HEK293 (cell line): ENCODE results near the gene PLEKHG3.

Experiments used
- CTCF ChIA-PET: fragments of 350-600 bp; formaldehyde crosslinking; extraction: SDS; loops from one replicate; lab custom pipeline; 2021; ENCODE audit warnings: antibody characterized with exemption; lab: Yijun Ruan, JAX
- POLR2A ChIA-PET: fragments of 300-600 bp; formaldehyde crosslinking; extraction: SDS; loops from one replicate; lab custom pipeline; 2020; ENCODE audit warnings: antibody characterized with exemption, inconsistent platforms; lab: Yijun Ruan, JAX
- H3K27ac ChIP-seq: fragments of 200-500 bp; sonication (Bioruptor generic); 2 replicates; pipeline ENCODE4 v1.5.1; 2014; ENCODE audit warnings: low read depth, low read length, control low read depth, inconsistent platforms; ENCODE audit errors: extremely low read depth
- H3K36me3 ChIP-seq, 2 experiments: fragments of 200-500 bp in 1 of 2; sonication (Bioruptor generic) in 1 of 2; 1 replicate in 1 of 2; 2 replicates in 1 of 2; pipeline ENCODE4 v1.5.1; 2014 to 2017; ENCODE audit warnings: inconsistent platforms in 2 of 2, low read length in 2 of 2; ENCODE audit not compliant: control insufficient read depth in 2 of 2, insufficient read depth in 1 of 2
- H3K4me1 ChIP-seq: fragments of 200-500 bp; sonication (Bioruptor generic); 2 replicates; pipeline ENCODE4 v1.5.1; 2014; ENCODE audit warnings: mild to moderate bottlenecking, low read length, inconsistent platforms; ENCODE audit not compliant: control insufficient read depth, insufficient read depth
- H3K4me3 ChIP-seq: 2 replicates; pipeline ENCODE4 v1.5.1; 2011; ENCODE audit warnings: low read depth, mild to moderate bottlenecking, control low read depth, low read length, moderate library complexity
- H3K9me3 ChIP-seq: fragments of 200-500 bp; sonication (Bioruptor generic); 2 replicates; pipeline ENCODE4 v1.5.1; 2014; ENCODE audit warnings: low read depth, low read length, inconsistent platforms; ENCODE audit not compliant: control insufficient read depth, insufficient read depth
- ATF2 ChIP-seq: fragments of 450-650 bp; formaldehyde crosslinking; IDR thresholded peaks from 2 replicates; pipeline ENCODE4 v1.5.1; 2016; ENCODE audit warnings: missing biosample characterization, missing genetic modification characterization, low read depth
- HOXD13 ChIP-seq: sonication (generic); formaldehyde crosslinking; IDR thresholded peaks from 2 replicates; pipeline ENCODE4 v1.8.0; 2022; ENCODE audit warnings: missing genetic modification reagents, borderline replicate concordance
- OSR2 ChIP-seq: fragments of 450-650 bp; formaldehyde crosslinking; IDR thresholded peaks from 2 replicates; pipeline ENCODE4 v1.5.1; 2016; ENCODE audit warnings: missing biosample characterization, missing genetic modification characterization
- ZBTB17 ChIP-seq: fragments of 450-650 bp; formaldehyde crosslinking; IDR thresholded peaks from 2 replicates; pipeline ENCODE4 v1.5.1; 2016; ENCODE audit warnings: missing biosample characterization, missing genetic modification characterization
- ZBTB48 ChIP-seq: fragments of 450-650 bp; formaldehyde crosslinking; IDR thresholded peaks from 2 replicates; pipeline ENCODE4 v1.5.1; 2016; ENCODE audit warnings: missing biosample characterization, missing genetic modification characterization
- ZFP3 ChIP-seq: fragments of 450-650 bp; formaldehyde crosslinking; IDR thresholded peaks from 2 replicates; pipeline ENCODE4 v1.5.1; 2016; ENCODE audit warnings: low read depth, missing biosample characterization, missing genetic modification characterization
- ZNF174 ChIP-seq: fragments of 450-650 bp; formaldehyde crosslinking; IDR thresholded peaks from 2 replicates; pipeline ENCODE4 v1.5.0; 2017; ENCODE audit warnings: missing biosample characterization, mild to moderate bottlenecking, missing genetic modification characterization
- ZNF175 ChIP-seq: fragments of 450-650 bp; formaldehyde crosslinking; IDR thresholded peaks from 2 replicates; pipeline ENCODE4 v1.5.1; 2016; ENCODE audit warnings: missing biosample characterization, missing genetic modification characterization
- ZNF202 ChIP-seq: fragments of 450-650 bp; formaldehyde crosslinking; IDR thresholded peaks from 2 replicates; pipeline ENCODE4 v1.5.1; 2016; ENCODE audit warnings: missing biosample characterization, missing genetic modification characterization, borderline replicate concordance
- ZNF211 ChIP-seq: fragments of 450-650 bp; formaldehyde crosslinking; IDR thresholded peaks from 2 replicates; pipeline ENCODE4 v1.5.1; 2016; ENCODE audit warnings: low read depth, missing biosample characterization, missing genetic modification characterization
- ZNF394 ChIP-seq: fragments of 450-650 bp; formaldehyde crosslinking; IDR thresholded peaks from 2 replicates; pipeline ENCODE4 v1.5.1; 2016; ENCODE audit warnings: missing biosample characterization, missing genetic modification characterization, mild to moderate bottlenecking, moderate library complexity, borderline replicate concordance
- ZNF398 ChIP-seq: fragments of 450-650 bp; formaldehyde crosslinking; IDR thresholded peaks from 2 replicates; pipeline ENCODE4 v1.5.1; 2017; ENCODE audit warnings: missing biosample characterization, missing genetic modification characterization
- ZNF404 ChIP-seq: fragments of 450-650 bp; formaldehyde crosslinking; IDR thresholded peaks from 2 replicates; pipeline ENCODE4 v1.5.1; 2017; ENCODE audit warnings: missing biosample characterization, missing genetic modification characterization
- ZNF473 ChIP-seq: fragments of 450-650 bp; formaldehyde crosslinking; IDR thresholded peaks from 2 replicates; pipeline ENCODE4 v1.5.1; 2017; ENCODE audit warnings: missing biosample characterization, missing genetic modification characterization
- ZNF510 ChIP-seq: fragments of 450-650 bp; formaldehyde crosslinking; IDR thresholded peaks from 2 replicates; pipeline ENCODE4 v1.5.1; 2018; ENCODE audit warnings: mild to moderate bottlenecking, missing genetic modification characterization, missing biosample characterization; ENCODE audit not compliant: insufficient replicate concordance
- ZNF514 ChIP-seq: fragments of 450-650 bp; formaldehyde crosslinking; IDR thresholded peaks from 2 replicates; pipeline ENCODE4 v1.5.1; 2016; ENCODE audit warnings: missing biosample characterization, missing genetic modification characterization
- ZNF530 ChIP-seq: fragments of 450-650 bp; formaldehyde crosslinking; IDR thresholded peaks from 2 replicates; pipeline ENCODE4 v1.5.1; 2016; ENCODE audit warnings: low read depth, missing biosample characterization, missing genetic modification characterization
- ZNF544 ChIP-seq: fragments of 450-650 bp; formaldehyde crosslinking; IDR thresholded peaks from 2 replicates; pipeline ENCODE4 v1.5.0; 2017; ENCODE audit warnings: missing biosample characterization, missing genetic modification characterization
- ZNF585B ChIP-seq: fragments of 450-650 bp; formaldehyde crosslinking; IDR thresholded peaks from 2 replicates; pipeline ENCODE4 v1.5.1; 2016; ENCODE audit warnings: missing biosample characterization, missing genetic modification characterization
- ZNF621 ChIP-seq: fragments of 450-650 bp; formaldehyde crosslinking; IDR thresholded peaks from 2 replicates; pipeline ENCODE4 v1.5.1; 2017; ENCODE audit warnings: missing biosample characterization, missing genetic modification characterization
- ZNF785 ChIP-seq: fragments of 450-650 bp; formaldehyde crosslinking; IDR thresholded peaks from 2 replicates; pipeline ENCODE4 v1.5.1; 2016; ENCODE audit warnings: missing biosample characterization, missing genetic modification characterization
- ZSCAN23 ChIP-seq: fragments of 450-650 bp; formaldehyde crosslinking; IDR thresholded peaks from 2 replicates; pipeline ENCODE4 v1.5.1; 2016; ENCODE audit warnings: missing biosample characterization, missing genetic modification characterization
- ZSCAN30 ChIP-seq: fragments of 450-650 bp; IDR thresholded peaks from 2 replicates; pipeline ENCODE4 v1.5.1; 2018; ENCODE audit warnings: missing biosample characterization, mild to moderate bottlenecking, missing genetic modification characterization, moderate library complexity
- TF ChIP-seq, protein P1 (sequence below): fragments of 450-650 bp; formaldehyde crosslinking; IDR thresholded peaks from 2 replicates; pipeline ENCODE4 v1.5.1; 2016; ENCODE audit warnings: missing biosample characterization, missing genetic modification characterization

PLEKHG3 gene

GRCh38 chr14:64792871-64793560, 88.8 kb downstream of the PLEKHG3 start:
- POLR2A ChIA-PET = no interaction called here
- H3K27ac ChIP-seq = no peak overlapping the region
- TF ChIP-seq ZNF785 (tag by site-specific recombination) = no peak
- no peak for TF ChIP-seq ZSCAN30 (tag by site-specific recombination)
- TF ChIP-seq ZNF530 (tag by site-specific recombination) = no peak
- no peak for TF ChIP-seq ZNF473 (tag by site-specific recombination)
- TF ChIP-seq ZNF394 = no peak
- no peak for TF ChIP-seq ATF2 (tag by site-specific recombination)
- no peak for TF ChIP-seq ZBTB48 (tag by site-specific recombination)
- no peak for TF ChIP-seq ZNF404 (tag by site-specific recombination)
- TF ChIP-seq ZNF211 = no peak
- no peak for TF ChIP-seq HOXD13 (CRISPR knock-in tag)
- TF ChIP-seq ZNF175 (tag by site-specific recombination) = no peak
- no peak for TF ChIP-seq ZNF544 (tag by site-specific recombination)
- TF ChIP-seq ZNF585B (tag by site-specific recombination) = no peak
- TF ChIP-seq ZSCAN23 (tag by site-specific recombination) = no peak
- TF ChIP-seq ZNF202 = no peak
- TF ChIP-seq ZNF398 (tag by site-specific recombination) = no peak
- no peak for TF ChIP-seq ZNF621 (tag by site-specific recombination)
- H3K4me3 ChIP-seq = no peak overlapping the region
- peaks cover 8% of the 10 kb centered on the region for H3K4me1 ChIP-seq
- H3K9me3 ChIP-seq = no peaks in the 10 kb centered on the region
- CTCF ChIA-PET = interaction anchor here (0.5 to 1.8 kb wide), 4 partner anchors 9 to 318 kb away, joined by 3 to 8 read pairs (median 4); no protein-coding TSS in a partner anchor
- peaks cover 3 to 32% of the 10 kb centered on the region in 2 experiments; a peak in 2 of 3 replicates for H3K36me3 ChIP-seq

DNA sequence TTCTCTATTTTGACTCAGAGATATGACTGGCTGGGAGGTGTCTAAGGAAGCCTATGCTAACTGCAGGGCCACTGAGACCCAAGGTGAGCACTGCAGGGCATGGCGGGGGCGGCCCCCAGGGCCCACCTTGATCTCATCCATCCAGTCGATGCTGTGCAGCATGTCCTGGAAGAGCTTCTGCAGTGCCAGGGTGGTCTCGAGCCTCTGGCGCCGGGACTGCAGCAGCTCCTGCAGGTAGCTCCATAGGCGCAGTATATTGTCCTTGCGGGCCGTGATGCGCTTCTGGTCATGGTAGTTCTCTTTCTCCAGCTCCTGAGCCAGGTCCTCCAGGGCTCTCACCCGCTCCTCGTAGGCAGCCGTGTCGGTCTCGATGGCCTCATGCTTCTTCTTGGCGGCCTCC, 91.0 kb downstream of the PLEKHG3 start:
- no peak overlapping the region for H3K27ac ChIP-seq
- H3K9me3 ChIP-seq = no peaks in the 10 kb centered on the region
- peaks cover 3 to 48% of the 10 kb centered on the region in 2 experiments; a peak in 2 of 3 replicates for H3K36me3 ChIP-seq
- ChIA-PET CTCF (interaction anchor here (0.6 to 1.7 kb wide), 4 partner anchors 28 to 116 kb away, joined by 3 to 6 read pairs (median 4); no protein-coding TSS in a partner anchor), POLR2A (no interaction called here)
- H3K4me3 ChIP-seq = no peak overlapping the region
- no peak for TF ChIP-seq ZNF514 (tag by site-specific recombination)
- H3K4me1 ChIP-seq = no peaks in the 10 kb centered on the region

GRCh38 chr14:64795921-64796320, 91.7 kb downstream of the PLEKHG3 start:
- H3K9me3 ChIP-seq = no peaks in the 10 kb centered on the region
- no peak overlapping the region for H3K27ac ChIP-seq
- no peak overlapping the region for H3K4me3 ChIP-seq
- CTCF ChIA-PET = interaction anchor here (1.5 to 1.7 kb wide), 2 partner anchors 27 to 96 kb away, joined by 5 to 6 read pairs; no protein-coding TSS in a partner anchor
- no peak for TF ChIP-seq ZNF174 (tag by site-specific recombination)
- no peak for TF ChIP-seq ZNF510 (tag by site-specific recombination)
- TF ChIP-seq OSR2 (tag by site-specific recombination) = no peak
- no peak for TF ChIP-seq ZNF202
- TF ChIP-seq ZBTB17 (tag by site-specific recombination) = no peak
- TF ChIP-seq ZFP3 (tag by site-specific recombination) = no peak
- TF ChIP-seq, protein P1, sequence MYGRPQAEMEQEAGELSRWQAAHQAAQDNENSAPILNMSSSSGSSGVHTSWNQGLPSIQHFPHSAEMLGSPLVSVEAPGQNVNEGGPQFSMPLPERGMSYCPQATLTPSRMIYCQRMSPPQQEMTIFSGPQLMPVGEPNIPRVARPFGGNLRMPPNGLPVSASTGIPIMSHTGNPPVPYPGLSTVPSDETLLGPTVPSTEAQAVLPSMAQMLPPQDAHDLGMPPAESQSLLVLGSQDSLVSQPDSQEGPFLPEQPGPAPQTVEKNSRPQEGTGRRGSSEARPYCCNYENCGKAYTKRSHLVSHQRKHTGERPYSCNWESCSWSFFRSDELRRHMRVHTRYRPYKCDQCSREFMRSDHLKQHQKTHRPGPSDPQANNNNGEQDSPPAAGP (tag by site-specific recombination) = no peak
- TF ChIP-seq, all 188 proteins: peak for 0
- Histone ChIP-seq H3K4me1 (no peaks in the 10 kb centered on the region), H3K36me3 (peaks cover 3 to 54% of the 10 kb centered on the region in 2 experiments; a peak in 2 of 3 replicates)
- POLR2A ChIA-PET = no interaction called here
